NK-92 (cell line): ENCODE data around the gene JPH3.

ENCODE experiments used
- DNase-seq: peaks from one replicate; lab custom pipeline; 2025; ENCODE audit not compliant: unreplicated experiment; lab: John Stamatoyannopoulos, UW

Gene JPH3

DNA sequence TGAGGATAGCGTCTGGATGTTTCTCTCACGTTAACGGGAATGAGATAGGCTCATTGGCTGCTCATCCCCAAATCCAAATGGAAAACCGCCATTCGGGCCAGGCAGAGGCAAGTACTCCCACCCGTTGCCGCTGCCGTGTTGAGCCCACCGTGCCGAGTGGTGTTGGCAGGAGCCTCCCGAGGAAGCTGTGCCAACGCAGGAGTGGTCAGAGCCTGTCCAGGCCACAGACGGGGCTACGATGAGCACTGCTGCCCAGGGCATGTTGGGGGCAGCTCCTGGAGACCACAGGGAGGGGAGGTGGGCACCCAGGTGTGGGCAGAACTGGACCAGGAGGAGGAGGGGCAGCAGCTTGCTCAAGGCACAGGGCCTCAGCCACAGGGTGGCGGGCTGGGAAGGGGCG lies 91.5 kb downstream of the JPH3 start:
- no peak for DNase-seq

DNA sequence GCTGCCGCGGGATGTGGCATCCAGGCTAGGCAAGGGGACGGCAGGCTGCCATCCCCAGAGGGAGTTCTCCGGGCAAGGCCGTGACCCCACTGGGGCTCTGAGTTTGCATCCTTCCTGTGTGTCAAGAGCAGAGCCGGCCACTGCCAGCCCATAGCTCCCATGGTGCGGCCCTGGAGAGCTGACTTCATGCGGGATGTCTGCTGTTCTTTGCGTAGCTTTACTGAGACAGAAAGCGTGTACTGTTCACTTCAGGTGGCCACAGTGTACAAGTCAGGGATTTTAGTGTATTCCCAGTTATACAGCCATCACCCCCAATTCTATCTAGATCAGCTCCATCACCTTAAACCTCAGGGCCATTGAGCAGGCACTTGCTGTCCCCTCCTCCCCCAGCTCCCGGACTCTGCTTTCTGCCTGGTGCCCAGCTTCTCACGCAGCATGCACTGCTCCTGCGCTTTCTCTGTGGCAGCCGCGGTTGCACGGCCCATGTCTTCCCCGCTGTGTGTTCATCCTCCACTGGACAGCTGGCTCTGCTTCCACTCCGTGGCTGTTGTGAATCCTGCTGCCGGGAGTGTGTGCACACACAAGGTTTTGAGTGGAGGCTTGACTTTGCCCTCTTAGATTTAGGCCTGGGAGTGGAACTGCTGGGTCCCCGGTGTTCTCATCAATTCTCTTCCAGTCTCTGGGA lies 92.3 kb downstream of the JPH3 start:
- DNase-seq, result no peak

GRCh38 chr16:87695534-87695933 lies 93.2 kb downstream of the JPH3 start:
- no peak for DNase-seq

DNA sequence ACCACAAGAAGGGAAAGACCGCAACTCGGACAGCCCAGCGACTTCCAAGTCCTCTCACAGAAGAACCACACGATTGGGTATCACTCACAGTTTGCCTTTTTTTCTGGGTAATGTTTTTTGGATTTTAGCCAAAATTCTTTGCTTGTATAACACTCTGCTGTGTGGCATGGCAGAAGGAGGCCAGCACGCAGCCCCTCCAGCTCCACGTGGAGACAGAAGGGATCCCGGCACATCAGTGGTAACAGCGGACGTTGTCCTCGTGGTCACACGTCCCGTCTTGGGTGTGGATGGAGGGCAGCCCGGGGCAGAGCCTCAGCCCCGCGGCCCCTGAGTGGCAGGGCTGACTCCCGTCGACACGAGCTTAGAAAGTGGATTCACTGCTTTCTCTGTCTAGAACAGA lies 94.4 kb downstream of the JPH3 start:
- no peak for DNase-seq

GRCh38 chr16:87697256-87697655 lies 94.9 kb downstream of the JPH3 start:
- no peak for DNase-seq

- no peak for DNase-seq
Observed at GRCh38 chr16:87697792-87698191, 95.5 kb downstream of the JPH3 start.

GRCh38 chr16:87698241-87698640 lies 95.9 kb downstream of the JPH3 start:
- no peak for DNase-seq

DNA sequence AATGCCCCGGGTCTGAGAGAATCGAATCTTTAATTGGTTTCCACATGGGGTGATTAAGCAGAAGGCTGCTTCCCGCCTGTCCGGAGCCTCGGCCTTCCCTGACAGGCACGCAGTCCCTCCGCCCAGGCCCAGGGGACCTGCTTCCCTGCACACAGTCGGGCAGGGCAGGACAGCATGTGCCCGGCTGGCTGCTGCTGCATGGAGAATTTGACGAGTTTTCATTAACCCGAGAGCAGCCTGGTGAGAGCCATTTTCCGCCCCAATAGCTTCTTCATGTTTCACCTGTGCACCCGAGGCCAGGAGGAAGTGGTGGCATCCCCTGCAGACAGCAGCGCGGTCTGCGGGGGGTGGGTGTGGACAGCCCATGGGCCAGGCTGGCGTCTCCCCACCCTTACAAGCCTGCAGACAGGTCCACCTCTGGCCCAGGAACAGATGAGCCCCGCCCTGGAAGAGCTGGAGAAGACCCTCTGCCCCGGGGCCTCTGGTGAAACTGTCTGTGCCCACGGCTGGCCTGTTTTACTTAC lies 96.4 kb downstream of the JPH3 start:
- no peak for DNase-seq

GRCh38 chr16:87700406-87701077 lies 98.2 kb downstream of the JPH3 start:
- DNase-seq, result no peak

DNA sequence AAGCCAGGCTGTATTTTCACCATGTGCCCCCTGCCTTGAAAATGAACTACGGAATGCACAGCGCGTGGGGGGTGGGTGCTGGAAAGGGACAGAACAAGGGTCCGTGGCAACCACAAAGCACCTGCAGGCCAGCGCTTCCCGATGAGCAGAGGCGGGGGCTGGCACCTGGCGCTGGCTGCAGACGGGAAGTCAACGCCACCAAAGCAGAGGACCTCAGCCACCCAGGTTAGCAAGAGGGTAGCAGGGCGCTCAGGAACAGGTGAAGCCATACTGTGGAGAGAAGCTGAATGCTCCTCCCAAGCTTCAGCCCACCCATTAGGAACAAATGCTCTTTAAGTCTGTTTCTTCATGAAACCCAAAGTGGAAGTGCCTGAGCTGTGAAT lies 98.8 kb downstream of the JPH3 start:
- no peak for DNase-seq

DNA sequence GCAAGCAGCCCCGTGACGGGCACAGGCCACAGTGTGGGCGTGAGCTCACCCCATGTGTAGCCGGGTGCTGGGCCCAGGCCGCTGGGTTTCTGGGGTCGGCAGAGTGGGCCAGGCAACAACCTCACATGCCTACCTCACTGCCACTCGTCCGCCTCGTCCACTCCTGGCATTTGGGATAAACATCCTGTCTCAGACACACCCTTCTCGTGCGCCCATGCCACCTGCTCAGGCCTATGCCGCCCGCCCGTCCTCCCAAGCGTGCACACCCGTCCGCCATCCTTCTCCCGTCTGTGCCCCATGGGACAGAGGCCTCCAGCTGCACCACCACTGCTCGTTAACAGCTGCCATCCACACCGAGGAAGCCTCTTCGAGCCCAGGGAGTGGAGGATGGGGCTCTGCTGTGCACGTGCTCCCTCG lies 99.2 kb downstream of the JPH3 start:
- DNase-seq, result no peak

DNA sequence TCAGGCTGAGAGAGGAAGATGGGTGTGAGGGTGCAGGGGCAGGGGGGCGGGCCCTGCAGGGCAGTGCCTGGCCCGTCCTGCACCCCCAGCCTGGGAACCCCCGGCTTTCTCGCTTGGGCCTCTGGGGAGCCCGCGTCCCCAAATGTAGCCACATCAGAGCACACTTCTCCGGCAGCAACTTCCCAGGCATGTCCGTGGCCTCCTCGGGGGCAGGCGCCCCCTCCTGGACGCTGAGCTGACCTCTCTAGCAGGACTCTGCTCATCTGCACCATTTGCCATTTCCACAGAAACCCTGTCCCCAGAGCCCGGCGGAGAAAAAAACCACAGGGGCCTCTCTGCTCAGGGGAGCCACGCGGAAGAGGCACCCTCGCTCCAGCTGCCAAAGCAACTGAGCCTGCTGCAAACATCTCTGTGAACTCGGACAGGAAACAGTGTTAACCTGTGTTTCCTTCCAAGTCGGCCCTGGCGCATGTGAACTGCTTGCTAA lies 100.1 kb downstream of the JPH3 start:
- DNase-seq, result no peak

- DNase-seq, result no peak
Observed at GRCh38 chr16:87703071-87703470, 100.8 kb downstream of the JPH3 start.

- DNase-seq, result no peak
Observed at GRCh38 chr16:87703835-87704375, 101.6 kb downstream of the JPH3 start.

GRCh38 chr16:87704754-87705353 lies 102.5 kb downstream of the JPH3 start:
- no peak for DNase-seq

DNA sequence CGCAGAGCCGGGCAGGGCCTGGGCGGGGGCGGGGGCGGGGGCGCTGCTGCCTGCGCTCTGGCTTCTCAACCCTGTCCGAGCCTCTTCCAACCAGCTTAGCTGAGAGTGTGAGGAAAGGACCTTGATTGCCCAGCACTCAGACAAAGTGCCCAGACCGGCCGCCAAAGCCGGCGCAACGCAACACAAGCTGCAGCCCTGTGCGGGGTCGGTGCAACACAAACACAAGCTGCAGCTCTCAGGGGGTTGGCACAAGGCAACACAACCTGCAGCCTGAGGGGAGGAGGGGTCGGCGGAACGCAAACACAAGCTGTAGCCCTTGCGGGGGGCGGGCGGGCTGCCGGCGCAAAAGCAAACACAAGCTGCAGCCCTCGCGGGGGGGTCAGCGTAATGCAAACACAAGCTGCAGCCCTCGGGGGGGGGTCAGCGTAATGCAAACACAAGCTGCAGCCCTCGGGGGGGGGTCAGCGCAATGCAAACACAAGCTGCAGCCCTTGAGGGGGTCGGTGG lies 103.5 kb downstream of the JPH3 start:
- no peak for DNase-seq

GRCh38 chr16:87706278-87707000 lies 104.1 kb downstream of the JPH3 start:
- DNase-seq, result no peak

DNA sequence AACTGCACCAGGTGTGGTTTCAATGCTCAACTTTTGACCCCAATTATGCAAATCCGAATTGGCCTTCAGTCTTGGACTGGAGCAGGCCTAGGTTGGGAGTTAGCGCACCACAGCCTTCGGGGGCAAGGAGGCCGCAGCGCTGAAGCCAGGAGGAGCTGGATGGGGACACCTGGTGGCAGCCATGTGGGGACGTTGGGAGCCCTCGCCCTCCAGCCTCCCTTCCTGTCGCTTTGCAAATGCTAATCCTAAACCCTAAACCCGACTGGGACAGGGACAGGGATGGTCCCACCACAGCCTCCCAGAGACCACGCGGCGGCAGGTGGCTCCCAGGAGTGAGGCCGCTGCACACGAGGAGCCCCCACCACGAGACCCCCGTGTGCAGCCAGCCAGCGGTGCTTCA lies 104.8 kb downstream of the JPH3 start:
- no peak for DNase-seq

- no peak for DNase-seq
Observed at GRCh38 chr16:87707714-87708580, 105.6 kb downstream of the JPH3 start.
